Glutamatergic neuron (in vitro differentiated cells): Measurements from ENCODE around the gene C6orf141. TPM values are rescaled to one million over a fixed set of nuclear protein-coding genes. Genes with fewer than 3 reads are reported as not detected.

Experiments
- DNase-seq: peaks from one replicate; pipeline ENCODE4 v3.0.0; 2022
- H3K27ac Mint-ChIP-seq: one replicate; pipeline ENCODE4 v1.8.0; 2020; ENCODE audit warnings: mild to moderate bottlenecking, mixed read lengths, inconsistent platforms; ENCODE audit not compliant: unreplicated experiment
- H3K27me3 Mint-ChIP-seq: one replicate; pipeline ENCODE4 v1.8.0; 2020; ENCODE audit warnings: mild to moderate bottlenecking, moderate library complexity, mixed read lengths, inconsistent platforms; ENCODE audit not compliant: unreplicated experiment
- H3K36me3 Mint-ChIP-seq: one replicate; pipeline ENCODE4 v1.8.0; 2020; ENCODE audit warnings: mild to moderate bottlenecking, mixed read lengths, inconsistent platforms; ENCODE audit not compliant: unreplicated experiment
- H3K4me1 Mint-ChIP-seq: one replicate; pipeline ENCODE4 v1.8.0; 2020; ENCODE audit warnings: mild to moderate bottlenecking, low read depth, mixed read lengths, inconsistent platforms; ENCODE audit not compliant: unreplicated experiment
- H3K4me3 Mint-ChIP-seq: one replicate; pipeline ENCODE4 v1.8.0; 2020; ENCODE audit warnings: mild to moderate bottlenecking, mixed read lengths, inconsistent platforms; ENCODE audit not compliant: unreplicated experiment
- H3K9me3 Mint-ChIP-seq: one replicate; pipeline ENCODE4 v1.8.0; 2020; ENCODE audit warnings: mild to moderate bottlenecking, moderate library complexity, mixed read lengths, inconsistent platforms; ENCODE audit not compliant: unreplicated experiment
- CTCF ChIP-seq: fragments of 200-600 bp; sonication (generic); IDR thresholded peaks from one replicate; pipeline ENCODE4 v1.5.0; 2021; ENCODE audit not compliant: partially characterized antibody, unreplicated experiment
- total RNA-seq: library from RNA; stranded (reverse); fragmentation: NEBNext Ultra II Directional; extraction: Animal tissue kit (Norgen Biotek cat#: 25700); gene quantifications from one replicate; pipeline ENCODE4 v1.2.1, GENCODE V29; 2021; ENCODE audit not compliant: unreplicated experiment

C6orf141 gene
- total RNA-seq, 1 donor from 2014 or later: not detected

- DNase-seq: no peak
- H3K27me3 Mint-ChIP-seq: no peaks in the 10 kb centered on the region
- no peak overlapping the region for H3K27ac Mint-ChIP-seq
- H3K9me3 Mint-ChIP-seq: no peaks in the 10 kb centered on the region
- no peak overlapping the region for H3K4me3 Mint-ChIP-seq
- no peaks in the 10 kb centered on the region for H3K4me1 Mint-ChIP-seq
- TF ChIP-seq CTCF: no peak
- no peaks in the 10 kb centered on the region for H3K36me3 Mint-ChIP-seq
Measured at GRCh38 chr6:49526598-49526997, 23.9 kb upstream of the C6orf141 start.

- Mint-ChIP-seq H3K9me3 (no peaks in the 10 kb centered on the region), H3K27me3 (no peaks in the 10 kb centered on the region), H3K27ac (no peak overlapping the region), H3K4me1 (no peaks in the 10 kb centered on the region), H3K4me3 (no peak overlapping the region), H3K36me3 (no peaks in the 10 kb centered on the region)
- no peak for TF ChIP-seq CTCF
- DNase-seq: no peak
Measured at GRCh38 chr6:49527320-49527719, 23.1 kb upstream of the C6orf141 start.

GRCh38 chr6:49528571-49528970, 21.9 kb upstream of the C6orf141 start:
- Mint-ChIP-seq H3K4me1 (no peaks in the 10 kb centered on the region), H3K36me3 (no peaks in the 10 kb centered on the region), H3K27ac (no peak overlapping the region), H3K9me3 (no peaks in the 10 kb centered on the region), H3K4me3 (no peak overlapping the region), H3K27me3 (no peaks in the 10 kb centered on the region)
- DNase-seq: no peak
- no peak for TF ChIP-seq CTCF

- no peak for TF ChIP-seq CTCF
- Mint-ChIP-seq H3K27ac (no peak overlapping the region), H3K27me3 (no peaks in the 10 kb centered on the region), H3K36me3 (no peaks in the 10 kb centered on the region), H3K4me3 (no peak overlapping the region), H3K4me1 (no peaks in the 10 kb centered on the region), H3K9me3 (no peaks in the 10 kb centered on the region)
- DNase-seq: no peak
Measured at GRCh38 chr6:49530141-49530776, 20.2 kb upstream of the C6orf141 start.

GRCh38 chr6:49531774-49532569, 18.5 kb upstream of the C6orf141 start:
- peak; percentile 76 for TF ChIP-seq CTCF
- DNase-seq: no peak
- H3K27ac Mint-ChIP-seq: no peak overlapping the region
- no peaks in the 10 kb centered on the region for H3K4me1 Mint-ChIP-seq
- H3K36me3 Mint-ChIP-seq: no peaks in the 10 kb centered on the region
- H3K27me3 Mint-ChIP-seq: no peaks in the 10 kb centered on the region
- no peaks in the 10 kb centered on the region for H3K9me3 Mint-ChIP-seq
- no peak overlapping the region for H3K4me3 Mint-ChIP-seq
